Stimulated activated naive CD8-positive, alpha-beta T cell treated with anti-CD3 and anti-CD28 coated beads, Interleukin-15, Interleukin-2, amounts not matched to agents 100 ng/mL and 50 ng/mL, for 24 hours (primary cell): ENCODE data around the gene ITPRID1.
"Not testable (repeated sequence)": the region's sequence is repeated elsewhere in the genome, so short reads cannot be mapped to it uniquely, and the experiment has no call there.

Source experiments
- H3K27ac Mint-ChIP-seq: one replicate; pipeline ENCODE4 v1.8.0; 2021; ENCODE audit warnings: mild to moderate bottlenecking, mixed read lengths
- H3K27me3 Mint-ChIP-seq: one replicate; pipeline ENCODE4 v1.8.0; 2021; ENCODE audit warnings: mixed read lengths
- H3K36me3 Mint-ChIP-seq: one replicate; pipeline ENCODE4 v1.8.0; 2021; ENCODE audit warnings: low read depth, mixed read lengths
- H3K4me1 Mint-ChIP-seq: one replicate; pipeline ENCODE4 v1.8.0; 2021; ENCODE audit warnings: low read depth, mixed read lengths
- H3K4me3 Mint-ChIP-seq: one replicate; pipeline ENCODE4 v1.8.0; 2021; ENCODE audit warnings: mild to moderate bottlenecking, mixed read lengths
- H3K9me3 Mint-ChIP-seq: one replicate; pipeline ENCODE4 v1.8.0; 2021; ENCODE audit warnings: mixed read lengths

The ITPRID1 gene

DNA sequence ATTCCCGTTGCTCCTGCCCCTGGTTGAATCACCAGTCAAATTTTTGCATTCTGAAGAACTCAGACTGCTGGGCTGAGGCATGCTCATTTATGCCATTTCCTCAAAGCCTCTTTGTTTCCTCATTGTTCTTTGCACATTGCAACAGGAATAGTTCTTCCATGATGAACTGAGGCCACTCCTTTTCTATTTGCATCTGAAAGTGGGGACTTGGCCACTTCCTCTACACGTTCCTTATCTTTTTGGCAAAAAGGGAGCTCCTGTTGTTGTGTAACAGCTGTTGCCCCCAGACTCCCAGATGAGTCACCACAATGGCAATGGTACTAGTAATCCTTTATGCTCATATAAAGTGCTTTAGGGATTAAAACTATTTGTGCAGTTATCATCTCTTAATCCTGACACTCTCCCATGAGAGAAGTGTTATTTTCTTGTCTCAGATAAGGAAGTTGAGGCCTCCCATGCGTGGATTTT is 20.1 kb upstream of the ITPRID1 start:
- Mint-ChIP-seq H3K27me3 (no peaks in the 10 kb centered on the region), H3K27ac (no peak overlapping the region), H3K9me3 (peaks cover 4% of the 10 kb centered on the region), H3K36me3 (no peaks in the 10 kb centered on the region), H3K4me3 (no peak overlapping the region), H3K4me1 (no peaks in the 10 kb centered on the region)

DNA sequence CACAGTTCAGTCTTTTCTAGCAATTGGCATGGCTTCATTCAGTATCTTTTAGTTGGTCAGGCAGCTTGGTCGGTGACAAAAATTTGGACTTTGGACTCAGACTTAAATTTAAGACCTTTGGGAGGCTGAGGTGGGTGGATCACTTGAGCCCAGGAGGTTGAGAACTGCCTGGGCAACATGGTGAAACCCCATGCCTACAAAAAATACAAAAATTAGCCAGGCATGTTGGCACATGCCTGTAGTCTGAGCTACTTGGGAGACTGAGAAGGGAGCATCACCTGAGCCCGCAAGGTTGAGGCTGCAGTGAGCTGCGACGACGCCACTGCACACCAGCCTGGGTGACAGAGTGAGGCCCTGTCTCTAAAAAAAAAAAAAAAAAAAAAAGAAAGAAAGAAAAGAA is 19.5 kb upstream of the ITPRID1 start:
- Mint-ChIP-seq H3K4me3 (no peak overlapping the region), H3K9me3 (peaks cover 7% of the 10 kb centered on the region), H3K27me3 (no peaks in the 10 kb centered on the region), H3K27ac (no peak overlapping the region), H3K4me1 (no peaks in the 10 kb centered on the region), H3K36me3 (no peaks in the 10 kb centered on the region)

DNA sequence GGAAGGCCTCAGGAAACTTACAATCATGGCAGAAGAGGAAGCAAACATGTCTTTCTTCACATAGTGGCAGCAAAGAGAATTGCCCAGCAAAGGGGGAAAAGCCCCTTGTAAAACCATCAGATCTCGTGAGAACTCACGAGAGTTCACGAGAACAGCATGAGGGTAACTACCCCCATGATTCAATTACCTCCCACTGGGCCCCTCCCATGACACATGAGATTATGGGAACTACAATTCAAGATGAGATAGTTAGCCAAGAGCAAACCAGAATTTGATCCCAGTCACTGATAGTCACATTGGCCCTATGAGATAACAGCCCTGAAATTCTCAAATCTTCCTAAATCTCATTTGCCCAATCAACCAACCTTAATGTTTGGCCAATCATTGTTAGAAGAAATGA is 18.2 kb upstream of the ITPRID1 start:
- Mint-ChIP-seq H3K27me3 (no peaks in the 10 kb centered on the region), H3K4me1 (no peaks in the 10 kb centered on the region), H3K27ac (no peak overlapping the region), H3K4me3 (no peak overlapping the region), H3K9me3 (peaks cover 9% of the 10 kb centered on the region), H3K36me3 (no peaks in the 10 kb centered on the region)

DNA sequence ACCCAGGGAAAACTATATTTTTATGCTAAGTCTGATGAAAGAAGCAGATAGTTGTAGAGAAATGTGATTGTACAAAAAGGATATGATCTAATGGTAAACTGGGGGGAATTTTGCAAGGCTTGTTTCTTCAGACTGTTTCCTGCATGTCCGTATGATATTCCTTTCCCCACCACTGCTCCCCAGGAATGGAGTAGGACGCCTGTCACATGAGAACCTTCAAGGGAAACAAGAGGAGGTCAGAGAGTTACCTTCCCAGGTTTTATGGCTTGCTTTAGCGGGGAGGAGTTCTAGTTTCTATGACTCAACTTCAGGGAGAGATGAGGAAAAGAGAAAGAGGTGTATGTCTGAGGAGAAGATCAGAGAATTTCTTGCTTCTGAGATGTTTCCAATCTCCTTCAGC is 16.4 kb upstream of the ITPRID1 start:
- Mint-ChIP-seq H3K27ac (no peak overlapping the region), H3K4me1 (no peaks in the 10 kb centered on the region), H3K9me3 (peaks cover 9% of the 10 kb centered on the region), H3K27me3 (no peaks in the 10 kb centered on the region), H3K4me3 (no peak overlapping the region), H3K36me3 (no peaks in the 10 kb centered on the region)

DNA sequence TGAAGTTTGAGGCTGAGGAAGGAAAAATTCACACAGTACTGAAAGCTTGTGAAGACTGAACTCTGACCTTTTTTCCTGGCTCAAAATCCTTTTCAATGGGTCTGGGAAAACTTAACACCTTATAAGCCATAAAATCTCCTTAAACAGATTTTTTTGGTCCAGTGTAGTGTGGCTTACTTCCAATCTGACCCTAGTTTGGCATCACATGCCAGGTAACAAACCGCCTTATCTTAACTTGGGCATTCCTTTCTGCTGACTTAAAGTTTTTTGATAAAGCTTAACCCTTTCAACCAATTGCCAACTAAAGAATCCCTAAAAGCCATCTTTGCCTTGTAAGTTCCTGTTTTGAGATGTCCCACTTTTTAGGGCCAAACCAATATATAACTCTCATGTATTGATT is 13.2 kb upstream of the ITPRID1 start:
- H3K27me3 Mint-ChIP-seq, result no peaks in the 10 kb centered on the region
- no peaks in the 10 kb centered on the region for H3K4me1 Mint-ChIP-seq
- no peak overlapping the region for H3K4me3 Mint-ChIP-seq
- H3K27ac Mint-ChIP-seq, result no peak overlapping the region
- H3K36me3 Mint-ChIP-seq, result no peaks in the 10 kb centered on the region
- peaks cover 9% of the 10 kb centered on the region for H3K9me3 Mint-ChIP-seq

DNA sequence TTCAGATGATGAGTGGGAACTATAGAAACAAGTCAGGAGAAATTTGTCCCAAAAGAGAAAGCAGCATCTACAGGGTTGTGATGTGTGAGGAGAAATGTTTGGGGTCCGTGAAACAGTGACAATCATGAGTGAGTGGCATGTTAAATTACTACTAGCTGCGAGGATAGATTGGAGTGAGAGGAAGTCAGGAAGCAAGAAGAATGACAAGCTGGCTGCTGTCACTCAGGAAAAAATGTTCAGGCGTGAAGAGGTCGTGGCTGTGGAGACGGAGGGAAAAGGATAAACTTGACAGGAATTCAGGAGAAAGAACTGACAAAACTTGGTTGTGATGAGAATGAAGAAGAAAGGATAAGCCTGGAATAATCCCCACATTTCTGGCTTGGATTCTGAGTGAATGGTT is 5.1 kb upstream of the ITPRID1 start:
- Mint-ChIP-seq H3K4me3 (no peak overlapping the region), H3K4me1 (no peaks in the 10 kb centered on the region), H3K27ac (no peak overlapping the region), H3K27me3 (no peaks in the 10 kb centered on the region), H3K36me3 (no peaks in the 10 kb centered on the region), H3K9me3 (peaks cover 25% of the 10 kb centered on the region)

DNA sequence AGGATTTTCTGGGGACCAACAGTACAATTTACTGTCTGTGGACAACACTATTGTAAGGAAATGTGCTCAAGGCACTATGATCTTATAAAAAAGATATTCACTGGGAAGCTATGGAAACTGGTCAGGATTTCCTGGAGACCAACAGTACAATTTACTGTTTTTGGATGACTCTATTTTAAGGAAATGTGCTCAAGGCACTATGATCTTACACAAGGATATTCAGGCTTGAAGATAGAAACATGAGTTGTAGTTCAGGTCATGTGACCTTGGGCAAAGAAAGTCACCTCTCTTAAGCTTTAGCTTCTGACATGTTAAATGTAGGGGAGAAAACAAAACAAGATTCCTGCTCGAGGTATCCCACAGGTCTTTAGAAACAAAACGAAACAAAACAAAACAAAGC is 1.7 kb upstream of the ITPRID1 start:
- H3K4me3 Mint-ChIP-seq, result no peak overlapping the region
- no peaks in the 10 kb centered on the region for H3K27me3 Mint-ChIP-seq
- no peaks in the 10 kb centered on the region for H3K4me1 Mint-ChIP-seq
- no peak overlapping the region for H3K27ac Mint-ChIP-seq
- H3K36me3 Mint-ChIP-seq, result no peaks in the 10 kb centered on the region
- H3K9me3 Mint-ChIP-seq, result peaks cover 29% of the 10 kb centered on the region

DNA sequence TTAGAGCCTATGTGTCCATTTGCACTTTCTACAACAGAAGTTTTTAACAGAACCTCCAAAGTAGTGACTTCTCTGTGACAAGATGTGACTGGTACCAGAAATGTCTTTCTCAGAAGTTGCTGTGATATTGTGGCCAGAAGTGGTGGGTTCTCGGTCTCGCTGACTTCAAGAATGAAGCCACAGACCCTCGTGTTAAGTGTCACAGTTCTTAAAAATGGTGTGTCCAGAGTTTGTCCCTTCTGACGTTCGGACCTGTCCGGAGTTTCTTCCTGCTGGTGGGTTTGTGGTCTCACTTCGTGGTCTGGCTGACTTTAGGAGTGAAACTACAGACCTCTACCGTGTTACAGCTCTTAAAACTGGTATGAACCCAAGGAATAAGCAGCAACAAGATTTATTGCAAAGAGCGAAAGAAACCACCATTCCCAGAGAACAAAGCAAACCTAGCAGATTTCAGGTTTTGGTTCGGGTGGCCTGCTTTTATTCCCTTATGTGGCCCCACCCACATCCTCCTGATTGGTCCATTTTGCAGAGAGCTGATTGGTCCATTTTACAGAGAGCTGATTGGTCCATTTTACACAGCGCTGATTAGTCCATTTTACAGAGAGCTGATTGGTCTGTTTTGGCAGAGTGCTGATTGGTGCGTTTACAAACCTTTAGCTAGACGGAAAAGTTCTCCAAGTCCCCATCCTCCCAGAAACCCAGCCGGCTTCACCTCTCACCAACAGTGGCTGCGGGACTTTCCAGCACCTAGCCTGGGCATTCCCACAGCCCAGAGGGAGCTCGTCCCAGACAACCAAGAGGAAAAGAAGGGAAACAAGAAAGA is 3.0 kb downstream of the ITPRID1 start:
- Mint-ChIP-seq H3K36me3 (no peaks in the 10 kb centered on the region), H3K27ac (no peak overlapping the region), H3K27me3 (no peaks in the 10 kb centered on the region), H3K4me3 (no peak overlapping the region), H3K9me3 (peaks cover 11% of the 10 kb centered on the region), H3K4me1 (no peaks in the 10 kb centered on the region)

DNA sequence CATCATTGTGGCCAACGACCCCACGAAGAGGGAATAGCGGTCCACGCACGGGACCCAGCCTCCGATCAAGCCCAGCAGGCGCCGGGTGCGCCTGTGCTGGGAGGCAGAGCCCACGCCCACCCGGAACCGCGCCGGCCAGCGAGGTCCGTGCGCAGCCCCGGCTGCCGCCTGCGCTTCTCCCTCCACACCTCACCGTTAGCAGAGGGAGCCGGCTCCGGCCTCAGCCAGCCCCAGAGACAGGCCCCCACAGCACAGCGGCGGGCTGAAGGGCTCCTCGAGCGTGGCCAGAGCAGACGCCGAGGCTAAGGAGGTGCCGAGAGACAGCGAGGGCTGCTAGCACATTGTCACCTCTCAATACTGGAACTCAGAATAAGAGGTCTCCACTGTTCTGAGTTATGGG is 3.6 kb downstream of the ITPRID1 start:
- H3K4me1 Mint-ChIP-seq, result no peaks in the 10 kb centered on the region
- no peak overlapping the region for H3K4me3 Mint-ChIP-seq
- no peak overlapping the region for H3K27ac Mint-ChIP-seq
- H3K27me3 Mint-ChIP-seq, result no peaks in the 10 kb centered on the region
- H3K9me3 Mint-ChIP-seq, result peaks cover 11% of the 10 kb centered on the region
- no peaks in the 10 kb centered on the region for H3K36me3 Mint-ChIP-seq

DNA sequence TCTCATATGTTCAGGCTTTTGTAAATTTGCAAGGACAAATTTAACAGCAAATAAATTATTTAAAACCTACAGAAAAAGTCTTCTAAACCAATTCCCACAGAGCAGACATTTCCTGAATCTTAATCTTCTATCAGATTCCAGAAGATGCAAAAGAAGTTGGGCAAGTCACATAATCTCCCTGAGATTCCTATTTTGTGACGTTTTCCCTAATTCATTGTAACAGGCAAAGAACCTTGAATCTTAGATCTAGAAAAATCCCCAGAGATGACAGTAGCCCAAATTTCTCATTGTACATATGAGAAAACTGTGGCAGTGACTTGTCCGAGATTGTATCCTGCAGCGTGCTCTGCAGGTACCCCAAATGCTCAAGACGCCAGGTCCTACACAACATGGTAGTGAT is 4.9 kb downstream of the ITPRID1 start:
- no peak overlapping the region for H3K4me3 Mint-ChIP-seq
- peaks cover 11% of the 10 kb centered on the region for H3K9me3 Mint-ChIP-seq

DNA sequence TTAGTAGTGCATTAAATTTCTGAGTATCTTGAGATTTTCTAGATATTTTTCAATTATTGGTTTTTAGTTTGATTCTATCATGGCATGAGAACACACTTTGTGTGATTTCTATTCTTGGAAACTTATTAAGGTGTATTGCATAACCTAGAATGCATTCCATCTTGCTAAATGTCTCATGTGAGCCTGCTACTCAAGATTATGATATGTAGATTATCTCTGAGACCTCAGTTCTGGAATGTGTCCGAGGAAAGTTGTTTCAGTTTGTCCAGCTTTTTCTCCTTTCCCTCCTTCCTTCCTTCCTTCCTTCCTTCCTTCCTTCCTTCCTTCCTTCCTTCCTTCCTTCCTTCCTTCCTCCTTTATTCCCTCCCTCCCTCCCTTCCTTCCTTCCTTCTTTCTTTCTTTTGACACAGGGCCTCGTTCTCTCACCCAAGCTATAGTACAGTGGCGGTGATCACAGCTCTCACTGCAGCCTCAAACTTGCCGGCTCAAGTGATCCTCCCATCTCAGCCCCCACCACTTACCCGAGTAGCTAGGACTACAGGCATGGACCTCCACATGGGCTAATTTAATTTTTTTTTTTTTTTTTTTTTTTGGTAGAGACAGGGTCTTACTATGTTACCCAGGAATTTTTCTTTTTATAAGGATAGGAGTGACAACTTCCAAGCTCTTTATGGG is 7.6 kb downstream of the ITPRID1 start:
- no peak overlapping the region for H3K27ac Mint-ChIP-seq
- no peaks in the 10 kb centered on the region for H3K27me3 Mint-ChIP-seq
- peaks cover 7% of the 10 kb centered on the region for H3K9me3 Mint-ChIP-seq
- no peak overlapping the region for H3K4me3 Mint-ChIP-seq
- no peaks in the 10 kb centered on the region for H3K36me3 Mint-ChIP-seq
- no peaks in the 10 kb centered on the region for H3K4me1 Mint-ChIP-seq

More for the DNA sequence above, 4.9 kb downstream of the ITPRID1 start:
- no peak overlapping the region for H3K27ac Mint-ChIP-seq
- H3K36me3 Mint-ChIP-seq, result no peaks in the 10 kb centered on the region
- H3K4me1 Mint-ChIP-seq, result no peaks in the 10 kb centered on the region
- no peaks in the 10 kb centered on the region for H3K27me3 Mint-ChIP-seq

DNA sequence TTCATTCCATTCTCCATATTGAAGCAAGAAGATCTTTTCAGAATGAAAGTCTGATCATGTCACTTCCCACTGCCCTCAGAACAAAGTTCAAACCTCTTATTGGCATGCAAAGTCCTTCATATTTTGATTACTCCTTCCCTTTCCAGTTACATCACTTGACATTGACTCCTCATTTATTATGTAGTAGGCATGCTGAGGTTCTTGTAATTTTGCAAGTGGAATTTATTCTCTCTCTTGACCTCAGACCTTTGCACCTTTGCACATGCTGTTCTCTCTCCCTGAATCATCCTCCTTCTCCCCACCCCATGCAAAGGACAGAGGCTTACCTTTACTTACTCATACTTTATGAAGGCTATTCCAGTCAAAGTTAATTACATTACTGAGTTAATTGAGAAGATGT is 13.0 kb downstream of the ITPRID1 start:
- Mint-ChIP-seq H3K36me3 (no peaks in the 10 kb centered on the region), H3K27me3 (no peaks in the 10 kb centered on the region), H3K4me1 (no peaks in the 10 kb centered on the region), H3K27ac (no peak overlapping the region), H3K4me3 (no peak overlapping the region), H3K9me3 (peaks cover 6% of the 10 kb centered on the region)

DNA sequence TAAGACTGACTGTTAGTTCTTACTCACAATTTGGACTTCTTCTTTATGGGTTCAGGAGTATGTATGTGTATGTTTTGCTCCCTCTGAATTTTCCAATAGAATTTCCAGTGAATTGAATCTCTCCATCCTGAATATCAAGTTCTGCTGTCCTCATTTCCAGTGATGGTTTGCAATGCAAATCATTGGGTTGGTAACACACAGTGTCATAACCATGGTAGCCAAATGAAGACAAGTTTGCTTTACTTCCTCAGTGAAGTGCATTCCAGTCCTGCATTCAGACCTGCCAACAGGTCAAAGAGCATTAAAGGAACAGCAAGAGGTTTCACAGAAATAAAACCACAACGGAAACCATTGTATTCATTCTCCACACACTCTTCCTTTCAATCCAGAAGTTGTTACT is 15.2 kb downstream of the ITPRID1 start:
- H3K9me3 Mint-ChIP-seq, result peaks cover 6% of the 10 kb centered on the region
- no peaks in the 10 kb centered on the region for H3K4me1 Mint-ChIP-seq
- no peak overlapping the region for H3K4me3 Mint-ChIP-seq
- no peaks in the 10 kb centered on the region for H3K36me3 Mint-ChIP-seq
- H3K27me3 Mint-ChIP-seq, result no peaks in the 10 kb centered on the region
- H3K27ac Mint-ChIP-seq, result no peak overlapping the region

DNA sequence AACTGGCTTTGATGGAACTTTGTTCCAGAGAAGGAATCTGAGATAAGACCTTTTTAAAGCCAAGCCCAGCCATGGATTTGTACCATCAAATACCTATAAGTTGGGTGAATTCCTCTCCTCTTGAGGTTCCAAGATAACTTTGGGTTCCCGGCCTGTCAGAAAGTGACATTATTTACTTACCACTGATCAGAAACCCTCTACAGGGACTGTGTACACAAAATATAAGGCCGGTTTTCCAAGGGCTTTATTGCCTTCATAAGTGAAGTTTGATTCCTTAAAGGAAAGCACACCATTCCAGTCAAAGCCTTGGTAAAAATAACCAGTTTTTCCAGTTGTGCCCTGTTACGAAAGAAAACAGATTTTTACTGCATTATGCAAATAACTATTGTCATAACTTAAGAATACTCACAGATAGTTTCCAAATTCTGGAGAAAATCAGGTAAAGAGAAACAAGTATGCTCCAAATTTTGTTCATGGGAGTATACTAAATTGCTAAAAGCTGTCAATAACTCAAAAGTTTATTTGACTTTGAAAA is 26.8 kb downstream of the ITPRID1 start:
- not testable (repeated sequence) for H3K27ac Mint-ChIP-seq, H3K4me3 Mint-ChIP-seq, H3K36me3 Mint-ChIP-seq, H3K4me1 Mint-ChIP-seq, H3K27me3 Mint-ChIP-seq, H3K9me3 Mint-ChIP-seq

DNA sequence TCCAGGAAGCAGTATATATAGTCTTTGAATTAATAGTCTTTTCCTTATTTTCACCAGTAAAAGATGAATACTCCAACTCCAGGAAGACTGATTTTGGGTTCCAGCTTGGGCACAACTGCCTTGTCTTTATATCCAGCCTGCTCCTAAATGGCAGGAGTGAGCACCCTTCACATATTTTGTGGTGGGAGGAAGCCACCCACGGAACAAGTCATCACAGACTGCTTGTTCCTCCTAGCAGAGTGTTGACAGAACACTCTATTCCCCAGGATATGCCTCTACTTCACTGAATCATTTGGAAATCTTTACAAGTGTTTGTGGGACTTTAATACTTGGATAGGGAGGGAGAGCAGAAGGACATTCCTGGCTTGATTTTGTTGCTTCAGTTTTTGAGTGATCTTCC is 31.7 kb downstream of the ITPRID1 start:
- Mint-ChIP-seq H3K4me3 (no peak overlapping the region), H3K27me3 (peaks cover 2% of the 10 kb centered on the region), H3K36me3 (no peaks in the 10 kb centered on the region), H3K27ac (no peak overlapping the region), H3K9me3 (peaks cover 3% of the 10 kb centered on the region), H3K4me1 (no peaks in the 10 kb centered on the region)
